Panc1 (cell line): ENCODE results near the gene IL17RB.

Source experiments
- CTCF ChIP-seq: fragments of 450-650 bp; IDR thresholded peaks from 2 replicates; pipeline ENCODE4 v1.5.1; 2017; ENCODE audit warnings: mild to moderate bottlenecking
- POLR2AphosphoS5 ChIP-seq: IDR thresholded peaks from 2 replicates; pipeline ENCODE4 v1.6.1; 2012; ENCODE audit warnings: mild to moderate bottlenecking, low read depth, low read length, moderate library complexity
- REST ChIP-seq, 2 experiments: IDR thresholded peaks; 2 replicates each; pipeline ENCODE4 v1.6.1; 2011 to 2012; ENCODE audit warnings: low read depth in 2 of 2, control low read depth in 1 of 2, low read length in 1 of 2, mild to moderate bottlenecking in 1 of 2, moderate library complexity in 1 of 2; ENCODE audit not compliant: insufficient read depth in 1 of 2
- SIN3A ChIP-seq: IDR thresholded peaks from 2 replicates; pipeline ENCODE4 v1.6.1; 2012; ENCODE audit warnings: low read depth, mild to moderate bottlenecking, low read length, moderate library complexity, borderline replicate concordance; ENCODE audit not compliant: insufficient read depth
- TCF7L2 ChIP-seq: IDR thresholded peaks from 2 replicates; pipeline ENCODE4 v1.6.1; 2011; ENCODE audit warnings: mild to moderate bottlenecking, low read depth, low read length, inconsistent platforms

- TF ChIP-seq CTCF: no peak
- no peak for TF ChIP-seq SIN3A
- no peak for TF ChIP-seq POLR2AphosphoS5
- no peak for TF ChIP-seq REST (IDR thresholded peaks at IDR 0.05; ENCODE audit: insufficient read depth in 1 of 2, low read depth in 2 of 2, low read length in 1 of 2)
- no peak for TF ChIP-seq TCF7L2
Measured at GRCh38 chr3:53820756-53821580, 25.4 kb upstream of the IL17RB start.
